ENCODE data around the gene ABCB6.
A peak's percentile ranks its signal among the peaks of the same experiment; 100 is the strongest.

Gene ABCB6

GRCh38 chr2:219184121-219184520 is 34.6 kb downstream of the ABCB6 start:
- DNase-seq (ENCODE audit: low read depth): no peak

GRCh38 chr2:219183151-219183772 is 35.5 kb downstream of the ABCB6 start:
- no peak for DNase-seq (ENCODE audit: low read depth)

DNA sequence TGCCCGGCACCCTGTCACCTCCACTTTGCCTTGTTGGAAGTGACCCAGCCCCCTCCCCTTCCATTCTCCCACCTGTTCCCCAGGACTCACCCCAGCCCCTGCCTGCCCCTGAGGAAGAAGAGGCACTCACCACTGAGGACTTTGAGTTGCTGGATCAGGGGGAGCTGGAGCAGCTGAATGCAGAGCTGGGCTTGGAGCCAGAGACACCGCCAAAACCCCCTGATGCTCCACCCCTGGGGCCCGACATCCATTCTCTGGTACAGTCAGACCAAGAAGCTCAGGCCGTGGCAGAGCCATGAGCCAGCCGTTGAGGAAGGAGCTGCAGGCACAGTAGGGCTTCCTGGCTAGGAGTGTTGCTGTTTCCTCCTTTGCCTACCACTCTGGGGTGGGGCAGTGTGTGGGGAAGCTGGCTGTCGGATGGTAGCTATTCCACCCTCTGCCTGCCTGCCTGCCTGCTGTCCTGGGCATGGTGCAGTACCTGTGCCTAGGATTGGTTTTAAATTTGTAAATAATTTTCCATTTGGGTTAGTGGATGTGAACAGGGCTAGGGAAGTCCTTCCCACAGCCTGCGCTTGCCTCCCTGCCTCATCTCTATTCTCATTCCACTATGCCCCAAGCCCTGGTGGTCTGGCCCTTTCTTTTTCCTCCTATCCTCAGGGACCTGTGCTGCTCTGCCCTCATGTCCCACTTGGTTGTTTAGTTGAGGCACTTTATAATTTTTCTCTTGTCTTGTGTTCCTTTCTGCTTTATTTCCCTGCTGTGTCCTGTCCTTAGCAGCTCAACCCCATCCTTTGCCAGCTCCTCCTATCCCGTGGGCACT is 36.2 kb downstream of the ABCB6 start:
- no peak for DNase-seq (ENCODE audit: low read depth)

GRCh38 chr2:219181531-219181930 is 37.2 kb downstream of the ABCB6 start:
- DNase-seq (ENCODE audit: low read depth): no peak

- DNase-seq (ENCODE audit: low read depth): no peak
Observed at GRCh38 chr2:219180961-219181360, 37.8 kb downstream of the ABCB6 start.

DNA sequence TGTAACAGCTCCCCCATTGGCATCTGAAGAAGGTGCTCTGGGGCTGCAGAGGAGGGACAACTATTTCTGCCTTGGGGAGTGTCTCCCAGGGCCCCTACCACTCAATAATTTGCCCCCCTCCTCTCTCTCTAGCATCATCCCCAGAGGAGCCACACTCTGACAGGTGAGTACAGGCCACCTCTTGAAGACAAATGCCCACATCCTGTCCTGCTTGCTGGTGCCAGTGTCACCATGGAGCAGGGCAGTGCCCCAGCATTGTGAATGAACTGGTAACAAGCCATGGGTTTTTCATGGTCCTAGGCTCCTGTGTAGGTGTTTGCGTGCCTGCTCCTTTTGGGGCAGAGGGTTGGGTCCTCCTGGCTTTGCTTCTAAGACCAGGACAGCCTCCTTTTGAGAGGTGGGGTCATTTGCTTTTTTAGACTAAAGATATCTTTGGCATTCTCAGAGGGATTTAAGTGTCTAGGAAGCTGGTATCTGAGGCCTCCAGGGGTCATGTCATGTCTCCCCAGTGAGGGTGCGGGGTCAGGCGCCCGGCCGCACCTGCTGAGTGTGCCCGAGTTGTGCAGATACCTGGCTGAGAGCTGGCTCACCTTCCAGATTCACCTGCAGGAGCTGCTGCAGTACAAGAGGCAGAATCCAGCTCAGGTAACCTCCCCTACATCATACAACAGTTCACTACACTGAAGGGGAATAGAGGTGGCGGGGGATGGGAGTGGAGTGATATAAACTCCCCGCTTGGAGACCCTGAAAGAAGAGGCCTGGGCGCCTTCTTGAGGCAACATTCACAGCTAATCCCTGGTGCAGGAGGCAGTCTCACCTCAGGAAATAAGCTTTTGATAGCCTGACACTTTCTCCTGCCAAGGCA is 38.9 kb downstream of the ABCB6 start:
- no peak for DNase-seq (ENCODE audit: low read depth)

DNA sequence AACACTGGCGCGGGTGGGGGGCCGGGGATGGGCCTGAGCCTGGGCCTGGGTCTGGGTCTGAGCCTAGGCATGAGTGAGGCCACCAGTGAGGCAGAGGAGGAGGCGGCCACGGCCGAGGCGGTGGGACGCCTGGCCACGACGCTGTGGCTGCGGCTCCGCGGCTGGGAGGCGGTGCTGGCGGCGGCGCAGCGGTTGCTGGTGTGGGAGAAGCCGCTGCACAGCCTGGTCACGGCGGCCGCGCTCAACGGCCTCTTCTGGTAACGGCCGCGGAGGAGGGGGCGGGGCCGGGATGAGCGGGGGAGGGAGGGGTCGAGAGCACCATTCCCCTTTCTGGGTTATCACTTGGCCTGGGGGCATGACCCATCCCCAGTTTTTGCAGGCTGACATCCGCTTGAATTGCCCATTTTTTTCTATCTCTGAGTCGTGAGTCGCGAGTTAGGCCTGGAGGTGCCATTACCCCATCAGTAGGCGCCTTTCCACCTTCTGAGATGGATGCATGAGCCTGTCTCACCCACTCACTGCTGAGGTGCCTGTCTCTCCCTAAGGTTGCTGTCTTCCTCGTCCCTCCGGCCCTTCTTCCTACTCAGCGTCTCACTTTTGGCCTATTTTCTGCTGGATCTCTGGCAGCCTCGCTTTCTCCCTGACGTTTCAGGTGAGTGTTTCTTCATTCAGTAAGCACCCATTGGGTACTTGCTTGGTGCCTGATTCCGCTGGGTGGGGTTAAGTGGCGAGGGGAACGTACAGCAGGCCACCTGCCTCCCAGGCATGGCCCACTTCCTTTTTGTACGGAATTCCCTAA is 40.2 kb downstream of the ABCB6 start:
- peak; percentile 50 for DNase-seq (ENCODE audit: low read depth)

DNA sequence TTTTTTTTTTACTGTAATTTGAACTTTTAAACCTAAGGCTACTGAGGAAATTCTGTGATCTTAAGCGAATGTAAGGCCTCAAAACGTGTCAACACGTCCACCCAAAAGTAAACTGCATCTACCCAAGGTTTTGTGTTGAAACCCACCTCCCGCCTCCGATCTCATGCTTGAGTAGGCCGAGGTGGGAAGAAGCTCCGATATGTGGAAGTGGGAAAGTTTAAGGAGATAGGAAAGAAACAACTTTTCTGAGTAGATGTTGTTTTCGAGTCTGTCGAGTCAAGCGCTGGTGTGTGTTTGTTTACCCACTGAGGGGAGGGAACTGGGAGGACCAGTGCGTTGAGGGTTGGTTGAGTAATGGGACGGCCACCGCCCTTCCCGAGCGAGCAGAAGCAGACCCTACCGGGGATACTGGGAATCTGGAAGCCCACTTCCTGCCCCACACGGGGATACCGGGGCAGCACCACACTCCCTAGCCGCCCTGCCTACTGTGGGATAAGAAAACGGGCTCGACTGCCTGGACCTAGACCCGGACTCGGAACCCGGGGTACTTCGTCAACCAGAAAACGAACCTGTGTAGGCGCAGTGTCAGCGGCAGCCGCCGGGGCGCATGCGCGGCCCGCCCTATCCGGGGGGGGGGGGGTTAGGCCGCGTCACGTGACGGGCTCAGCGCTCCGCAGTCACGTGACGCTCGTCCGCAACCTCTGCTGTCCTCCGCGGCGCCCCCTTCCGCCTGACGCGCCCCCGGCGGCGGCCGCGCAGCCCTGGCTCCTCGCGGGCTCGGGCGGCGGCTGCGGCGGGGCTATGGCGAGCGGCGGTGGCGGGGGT is 41.0 kb downstream of the ABCB6 start, which contains the start of gene RETREG2:
Gene RETREG2, plus strand, starts transcription at position 724 of the 825 bp plus-strand sequence. Its CDS starts 78 bp downstream, at position 802.
- peak; percentile 92 for DNase-seq (ENCODE audit: low read depth)

DNA sequence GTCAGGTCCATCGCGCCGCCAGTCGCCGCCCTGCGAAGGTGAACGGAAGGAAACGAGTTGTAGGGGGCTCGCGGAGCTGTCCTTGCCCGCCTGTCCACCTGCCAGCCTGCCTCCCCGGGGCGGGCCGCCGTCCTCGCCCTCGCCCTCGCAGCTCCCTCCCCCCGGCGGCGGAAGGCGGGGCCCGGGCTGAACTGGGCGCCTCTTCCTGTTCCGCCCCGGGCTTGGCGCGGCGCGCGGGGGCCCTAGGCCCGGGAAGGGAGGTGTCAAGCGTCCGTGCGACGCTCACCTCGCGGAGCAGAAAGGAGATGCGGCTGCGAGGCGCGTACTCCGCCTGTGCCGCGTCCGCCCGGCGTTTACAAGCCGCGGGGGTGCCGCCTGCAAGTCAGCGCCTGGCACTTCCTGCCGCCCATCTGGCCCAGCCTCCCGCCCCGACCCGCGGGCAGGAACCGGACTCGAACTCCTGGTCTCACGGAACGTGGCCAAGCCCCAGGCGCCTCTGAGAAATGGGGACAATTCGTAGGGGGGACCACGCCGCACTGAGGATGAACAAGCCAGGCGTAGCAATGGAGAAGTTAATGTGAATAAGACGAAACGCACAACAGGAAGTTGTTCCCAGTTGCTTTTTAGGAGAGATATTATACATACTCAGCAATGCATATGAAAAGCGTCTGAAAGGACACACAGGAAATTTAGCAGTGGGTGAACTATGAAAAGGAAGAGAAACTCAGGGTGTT is 41.8 kb downstream of the ABCB6 start, which contains the start of gene CNPPD1:
Gene CNPPD1, minus strand, starts transcription at position 108 of the 734 bp plus-strand sequence. Its CDS starts 97 bp downstream, at position 11.
- peak; percentile 83 for DNase-seq (ENCODE audit: low read depth)

DNA sequence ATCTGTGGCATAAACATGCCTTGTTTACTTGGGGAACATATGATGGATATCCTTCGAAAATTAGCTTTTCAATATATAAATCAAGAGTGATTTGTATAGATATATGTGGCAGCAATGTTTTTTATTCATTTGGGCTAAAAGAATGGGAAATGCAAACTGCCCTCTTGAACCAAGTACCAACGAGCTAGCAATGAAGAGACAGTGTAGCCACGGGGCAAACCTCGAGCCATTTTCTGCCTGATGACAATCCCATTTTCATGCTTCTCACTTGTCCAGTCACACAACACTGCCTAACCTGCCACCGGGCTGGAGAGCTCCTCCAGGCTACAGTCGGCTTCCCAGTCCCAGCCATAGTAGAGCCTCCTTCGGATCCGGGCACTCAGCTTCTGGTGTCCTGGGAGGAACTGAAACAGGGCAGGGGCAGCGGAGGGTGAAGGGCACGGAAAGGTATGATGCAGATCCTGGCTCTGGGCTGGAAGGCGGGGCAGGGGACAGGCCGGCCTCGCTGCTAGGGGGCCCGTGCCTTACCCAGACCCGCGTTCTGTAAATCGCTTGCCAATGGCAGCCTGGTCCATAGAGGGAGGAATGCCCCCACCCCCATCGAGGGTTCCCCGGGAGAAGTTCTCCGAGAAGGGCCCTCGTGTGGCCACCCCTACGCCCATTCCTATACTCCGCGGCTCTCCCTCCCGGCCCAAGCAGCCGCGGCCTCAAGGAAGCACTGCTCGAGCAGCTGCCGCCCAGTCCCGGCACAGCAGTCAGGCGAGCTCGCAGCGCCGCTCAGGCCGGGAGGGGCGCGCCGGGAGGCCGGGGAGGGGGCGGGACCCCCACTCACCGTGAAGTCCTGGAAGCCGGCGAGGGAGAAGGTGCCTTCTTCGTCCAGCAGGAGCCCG is 42.6 kb downstream of the ABCB6 start:
- DNase-seq (ENCODE audit: low read depth): peak; percentile 60

DNA sequence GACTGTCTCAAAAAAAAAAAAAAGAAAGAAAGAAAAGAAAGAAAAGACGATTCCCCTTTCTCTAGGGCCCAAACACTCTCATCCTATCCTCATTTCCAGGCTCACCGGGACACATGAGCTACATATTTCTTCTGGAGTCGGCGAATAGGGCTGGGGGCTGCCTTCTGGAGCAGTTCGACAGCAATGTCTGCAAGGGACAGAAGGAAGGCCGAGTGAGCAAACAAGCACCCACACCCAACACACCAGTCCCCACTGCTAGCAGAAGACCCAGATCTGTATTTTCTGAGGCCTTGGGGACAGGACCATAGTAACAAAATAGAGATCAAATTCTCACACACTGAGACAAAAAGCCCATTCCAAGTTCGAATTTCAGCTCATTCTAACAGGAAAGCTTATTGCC is 43.3 kb downstream of the ABCB6 start:
- DNase-seq (ENCODE audit: low read depth): no peak

GRCh38 chr2:219174801-219175200 is 44.0 kb downstream of the ABCB6 start:
- no peak for DNase-seq (ENCODE audit: low read depth)

DNA sequence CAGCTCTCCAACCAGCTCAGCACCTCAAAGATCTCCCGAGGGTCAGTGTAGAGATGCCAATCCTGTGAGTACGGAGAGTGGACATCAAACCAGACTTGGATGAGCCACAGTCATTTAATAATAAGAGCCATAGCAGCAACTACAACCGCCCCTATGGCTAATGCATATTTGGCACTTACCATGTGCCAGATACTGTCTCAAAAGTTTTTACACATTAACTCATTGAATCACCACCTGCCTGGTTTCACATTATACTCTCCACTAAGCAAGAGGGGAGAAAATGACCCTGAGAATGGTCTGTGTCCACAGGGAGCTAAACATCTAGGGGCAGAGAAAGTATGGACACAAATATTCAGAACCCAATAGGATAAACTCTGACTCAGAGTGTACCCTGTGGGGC is 44.6 kb downstream of the ABCB6 start:
- DNase-seq (ENCODE audit: low read depth): no peak

DNA sequence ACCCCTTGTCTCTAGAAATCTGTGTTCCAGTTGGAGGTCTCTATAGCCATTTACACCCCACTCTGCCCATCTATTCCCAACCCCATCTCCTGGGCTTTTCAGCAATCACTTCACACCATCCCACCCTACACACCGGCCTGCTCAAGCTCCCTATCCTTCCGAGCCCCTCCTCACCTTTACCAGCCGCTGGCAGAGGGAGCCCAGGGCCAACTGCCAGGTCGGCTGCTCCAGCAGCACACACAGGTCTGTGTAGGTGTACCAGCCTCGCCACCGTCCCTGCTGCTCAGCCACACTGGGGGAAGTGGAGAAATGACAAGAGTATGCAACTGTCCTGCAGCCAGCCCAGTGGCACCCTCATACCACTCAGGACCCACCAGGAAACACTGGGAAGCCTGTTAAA is 45.6 kb downstream of the ABCB6 start:
- DNase-seq (ENCODE audit: low read depth): no peak

DNA sequence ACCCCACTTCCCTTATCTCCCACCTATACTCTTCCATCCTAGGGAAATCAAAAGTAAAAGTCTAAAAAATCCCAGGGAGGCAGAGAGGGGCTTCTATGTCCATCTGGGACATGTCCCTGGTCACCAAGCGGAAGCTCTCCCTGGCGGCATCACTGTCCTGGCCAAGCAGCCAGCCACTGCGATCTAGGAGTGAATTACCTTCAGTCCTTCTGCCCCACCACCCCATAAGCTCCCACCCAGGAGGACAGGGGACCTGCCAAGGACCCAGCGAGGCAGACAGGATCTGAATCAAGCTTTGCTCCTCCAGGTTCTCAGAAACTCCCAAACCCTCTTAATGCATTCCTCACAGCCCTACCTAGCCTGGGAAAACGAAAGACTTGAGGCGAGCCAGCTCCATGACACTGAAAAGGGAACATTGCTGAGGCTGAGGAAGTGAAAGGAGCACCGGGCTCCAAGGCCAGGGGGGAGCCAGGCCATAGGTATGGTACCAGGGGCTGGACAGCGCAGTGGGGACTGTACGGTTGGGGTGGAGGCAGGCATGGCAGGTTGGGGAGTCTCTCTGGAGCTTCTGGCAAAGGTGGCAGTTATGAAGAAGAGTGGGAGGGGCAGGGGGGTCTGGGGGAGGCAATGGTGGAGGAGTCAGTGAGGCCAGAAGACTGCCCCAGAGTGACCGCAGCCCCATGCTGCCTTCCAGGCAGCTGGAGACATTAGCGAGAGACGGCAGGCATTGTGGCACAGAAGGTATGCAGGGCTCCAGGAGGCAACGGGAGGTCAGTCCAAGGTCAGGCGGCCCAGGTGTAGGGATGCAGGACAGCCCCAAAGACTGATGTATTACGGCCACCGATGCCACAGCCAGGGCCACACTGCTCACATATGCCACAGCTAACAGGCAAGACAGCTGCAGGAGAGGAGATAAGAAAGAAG is 46.3 kb downstream of the ABCB6 start:
- no peak for DNase-seq (ENCODE audit: low read depth)

DNA sequence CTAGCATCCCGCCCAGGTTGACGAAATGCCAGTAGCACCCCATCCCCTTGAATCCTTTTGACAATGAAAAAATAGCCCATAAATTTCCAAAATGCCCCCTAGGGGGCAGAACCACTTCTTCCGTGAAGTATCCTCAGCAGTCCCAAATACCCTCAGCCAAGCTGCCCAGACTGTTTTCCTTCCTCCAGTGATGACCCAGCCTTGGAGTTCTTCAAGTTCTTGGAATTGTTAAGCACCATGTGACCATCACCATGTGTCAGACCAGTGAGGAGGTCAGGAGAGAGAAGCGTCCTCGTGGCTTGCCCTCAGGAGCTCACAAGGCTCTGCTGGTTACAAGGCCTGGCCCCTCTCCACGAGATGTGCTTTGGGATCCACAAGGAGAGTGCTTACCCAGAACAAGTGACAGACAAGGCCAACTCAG is 47.5 kb downstream of the ABCB6 start:
- DNase-seq (ENCODE audit: low read depth): peak; percentile 96

DNA sequence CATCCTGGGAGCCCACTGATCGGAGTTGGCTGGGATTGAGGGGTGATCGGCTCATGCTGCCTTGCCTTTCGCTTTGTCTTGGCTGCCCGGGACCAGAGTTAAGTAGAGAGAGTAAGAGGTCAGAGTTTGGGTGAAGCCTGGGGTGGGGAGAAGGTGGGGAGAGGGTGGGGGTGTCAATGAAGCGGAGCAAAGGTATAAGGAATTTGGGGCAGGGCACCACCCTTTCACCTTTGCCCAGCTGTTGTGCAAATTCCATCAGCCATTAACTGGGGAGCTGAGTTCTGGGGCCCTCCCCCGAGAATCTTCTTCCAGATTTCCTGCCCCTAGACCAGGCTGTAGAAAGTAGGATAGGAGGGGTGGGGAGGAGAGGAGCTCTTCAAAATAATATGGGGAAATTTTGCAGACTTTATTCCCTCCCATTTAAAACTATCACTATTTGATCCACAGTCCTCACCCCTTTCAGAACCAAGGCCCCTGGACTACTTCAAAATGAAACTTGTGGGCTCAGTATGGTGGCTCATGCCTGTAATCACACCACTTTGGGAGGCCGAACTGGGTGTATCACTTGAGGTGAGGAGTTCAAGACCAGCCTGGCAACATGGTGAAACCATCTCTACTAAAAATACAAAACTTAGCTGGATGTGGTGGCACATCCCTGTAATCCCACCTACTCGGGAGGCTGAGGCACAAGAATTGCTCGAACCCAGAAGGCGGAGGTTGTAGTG is 48.7 kb downstream of the ABCB6 start, which contains the start of gene SLC23A3:
Gene SLC23A3, minus strand, starts transcription at position 100 of the 725 bp plus-strand sequence. Its CDS starts 45 bp downstream, at position 55.
- DNase-seq (ENCODE audit: low read depth): no peak

Data from EH (cell line).